Stimulated activated CD4-positive, alpha-beta T cell treated with anti-CD3 and anti-CD28 coated beads, Interleukin-15, amount 100 ng/mL, for 24 hours (primary cell): Measurements from ENCODE around the gene RBFOX2.
A peak's percentile ranks its signal among the peaks of the same experiment; 100 is the strongest.
"Not testable (repeated sequence)": the region's sequence is repeated elsewhere in the genome, so short reads cannot be mapped to it uniquely, and the experiment has no call there.

Experiments
- DNase-seq: peaks from one replicate; pipeline ENCODE4 v3.0.0-alpha.2; 2020

Gene RBFOX2

GRCh38 chr22:35728639-35729308 is 299.9 kb downstream of the RBFOX2 start:
- DNase-seq, result no peak

DNA sequence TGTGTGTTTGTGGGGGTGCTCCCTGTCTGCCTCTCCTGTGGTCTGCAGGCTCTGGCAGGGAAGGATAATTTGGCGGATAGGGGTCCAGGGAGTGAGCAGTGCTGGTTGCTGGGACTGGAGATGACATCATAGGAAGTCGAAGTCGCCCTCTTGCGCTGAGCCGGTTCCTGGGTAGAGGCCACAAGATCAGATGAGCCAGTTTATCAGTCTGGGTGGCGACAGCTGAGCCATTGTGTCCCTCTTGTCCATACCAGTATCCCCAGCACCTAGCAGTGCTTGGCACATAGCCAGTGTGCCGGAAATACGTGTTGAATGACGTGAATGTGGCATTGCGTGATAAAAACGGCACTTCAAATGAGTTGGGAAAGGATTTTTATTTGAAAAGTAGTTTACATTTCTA is 301.2 kb downstream of the RBFOX2 start:
- no peak for DNase-seq

GRCh38 chr22:35726933-35727332 is 301.7 kb downstream of the RBFOX2 start:
- DNase-seq, result no peak

- no peak for DNase-seq
These were observed 302.2 kb downstream of the RBFOX2 start for GRCh38 chr22:35726398-35726797.

DNA sequence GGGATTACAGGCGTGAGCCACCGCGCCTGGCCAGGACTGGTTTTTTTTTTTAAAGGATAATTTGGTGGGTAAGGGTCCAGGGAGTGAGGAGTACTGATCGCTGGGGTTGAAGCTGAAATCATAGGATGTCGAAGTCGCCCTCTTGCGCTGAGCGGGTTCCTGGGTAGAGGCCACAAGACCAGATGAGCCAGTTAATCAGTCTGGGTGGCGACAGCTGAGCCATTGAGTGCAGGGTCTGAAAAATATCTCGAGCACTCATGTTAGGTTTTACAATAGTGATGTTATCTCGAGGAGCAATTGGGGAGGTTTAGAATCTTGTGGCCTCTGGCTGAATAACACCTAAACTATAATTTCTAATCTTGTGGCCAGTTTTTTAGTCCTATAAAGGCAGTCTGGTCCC is 303.1 kb downstream of the RBFOX2 start:
- DNase-seq, result no peak

GRCh38 chr22:35721960-35722359 is 306.7 kb downstream of the RBFOX2 start:
- no peak for DNase-seq

GRCh38 chr22:35719212-35719875 is 309.3 kb downstream of the RBFOX2 start:
- no peak for DNase-seq

DNA sequence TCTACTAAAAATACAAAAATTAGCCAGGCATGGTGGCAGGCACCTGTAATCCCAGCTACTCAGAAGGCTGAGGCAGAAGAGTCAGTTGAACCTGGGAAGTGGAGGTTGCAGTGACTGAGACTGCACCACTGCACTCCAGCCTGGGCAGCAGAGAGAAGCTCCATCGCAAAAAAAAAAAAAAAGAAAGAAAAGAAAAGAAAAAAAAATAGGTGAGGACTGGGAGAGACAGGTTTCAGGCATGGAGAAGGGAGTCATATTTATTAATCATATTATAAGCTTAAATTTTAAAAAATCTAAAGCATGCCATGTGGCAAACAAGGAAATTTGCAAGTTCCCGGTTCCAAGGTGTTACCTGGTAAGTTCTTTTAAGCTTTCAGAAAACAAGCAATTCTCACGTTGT is 311.1 kb downstream of the RBFOX2 start, which contains the start of gene APOL5:
Gene APOL5, plus strand, starts transcription at position 301 of the 400 bp plus-strand sequence. Its CDS starts 0 bp downstream, at position 301.
- no peak for DNase-seq

DNA sequence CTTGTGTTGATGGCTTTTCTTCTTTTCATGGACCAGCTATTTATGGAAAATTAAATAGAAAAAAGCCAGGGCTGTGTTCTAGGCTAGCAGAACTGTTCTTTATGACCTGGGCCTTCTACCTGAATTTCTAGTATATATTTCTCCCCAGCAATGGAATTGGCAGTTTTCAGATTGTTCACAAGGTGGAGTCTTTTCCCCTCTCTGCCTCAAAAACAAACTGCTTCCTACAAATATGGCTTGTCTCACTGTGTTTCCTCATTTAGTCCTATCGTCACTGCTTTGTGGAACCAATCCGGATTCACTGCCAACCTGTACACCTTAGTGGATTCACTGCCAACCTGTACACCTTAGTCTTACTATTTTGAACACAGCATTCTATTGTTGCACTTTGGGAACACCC is 316.0 kb downstream of the RBFOX2 start:
- DNase-seq, result no peak

- DNase-seq, result no peak
These were observed 317.3 kb downstream of the RBFOX2 start for GRCh38 chr22:35711336-35711735.

- DNase-seq, result no peak
These were observed 319.7 kb downstream of the RBFOX2 start for GRCh38 chr22:35708917-35709316.

- DNase-seq, result no peak
These were observed 320.2 kb downstream of the RBFOX2 start for GRCh38 chr22:35708453-35708852.

DNA sequence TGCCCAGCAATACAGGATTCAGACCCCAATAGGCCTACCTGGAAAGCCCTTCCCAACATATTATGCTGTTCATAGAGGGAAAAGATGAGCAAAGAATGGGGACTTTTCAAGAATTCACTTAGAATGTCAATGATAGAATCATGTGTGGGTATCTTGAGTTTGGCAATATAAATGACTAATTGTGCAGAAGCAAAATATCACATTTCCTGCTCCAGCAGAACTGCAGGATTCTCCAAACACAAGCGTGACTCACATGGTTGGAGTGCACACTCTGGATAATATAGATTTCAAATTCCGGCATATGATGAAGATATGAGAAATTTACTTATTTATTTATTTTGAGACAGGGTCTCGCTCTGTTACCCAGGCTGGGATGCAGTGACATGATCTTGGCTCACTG is 323.5 kb downstream of the RBFOX2 start:
- DNase-seq, result no peak

DNA sequence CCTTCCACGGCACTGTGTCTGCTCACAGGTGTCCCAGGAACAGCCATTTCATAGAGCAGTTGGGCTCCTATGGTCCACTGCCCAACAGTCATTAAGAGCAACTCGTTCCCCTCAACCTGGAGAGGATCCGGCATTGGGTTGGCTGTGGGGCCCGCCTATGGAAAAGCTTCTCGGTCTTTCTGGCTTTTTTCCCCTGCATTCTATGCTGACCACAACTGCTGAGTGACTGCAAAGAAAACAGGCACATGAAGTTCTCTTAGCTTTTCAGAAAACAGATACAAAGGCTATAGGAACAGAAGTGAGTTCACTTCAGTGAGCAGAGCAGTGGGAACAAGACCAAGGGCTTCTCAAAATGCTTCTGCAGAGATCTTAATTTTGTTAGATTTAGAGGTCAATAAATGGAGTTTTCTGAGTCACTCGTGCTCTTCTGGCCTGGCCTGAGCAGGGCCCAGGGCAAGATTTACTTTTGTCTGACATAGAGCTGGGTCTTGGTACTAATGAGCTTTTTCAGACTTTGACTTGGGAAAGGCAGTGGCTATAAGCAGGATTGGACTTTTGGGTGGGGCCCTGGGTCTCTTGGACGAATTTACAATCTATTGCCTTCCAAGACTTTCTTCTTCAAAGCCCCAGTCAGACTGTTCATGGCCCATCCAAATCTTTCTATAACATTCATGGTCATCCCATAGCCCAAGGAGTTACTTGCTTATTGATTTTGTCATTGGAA is 324.6 kb downstream of the RBFOX2 start:
- DNase-seq, result no peak

- DNase-seq, result not testable (repeated sequence)
These were observed 328.8 kb downstream of the RBFOX2 start for GRCh38 chr22:35699852-35700251.

DNA sequence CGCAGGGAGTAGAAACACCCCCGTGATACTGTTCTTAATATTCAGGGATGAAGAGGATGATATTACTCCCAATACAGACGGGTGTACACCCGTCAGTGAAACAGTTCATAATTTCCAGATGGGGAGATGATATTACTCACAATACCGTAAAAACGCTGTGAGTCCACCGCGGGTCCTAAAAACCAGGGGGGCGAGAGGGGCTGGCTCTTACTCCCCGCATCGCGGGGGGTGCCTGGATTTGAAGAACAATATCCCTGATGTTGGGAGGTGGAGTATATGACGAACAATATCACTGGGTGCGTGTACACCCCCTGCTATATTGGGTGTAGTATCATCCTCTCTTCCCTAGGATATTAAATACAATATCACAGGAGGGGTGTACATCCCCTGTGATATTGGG is 331.5 kb downstream of the RBFOX2 start:
- peak; percentile 16 for DNase-seq

DNA sequence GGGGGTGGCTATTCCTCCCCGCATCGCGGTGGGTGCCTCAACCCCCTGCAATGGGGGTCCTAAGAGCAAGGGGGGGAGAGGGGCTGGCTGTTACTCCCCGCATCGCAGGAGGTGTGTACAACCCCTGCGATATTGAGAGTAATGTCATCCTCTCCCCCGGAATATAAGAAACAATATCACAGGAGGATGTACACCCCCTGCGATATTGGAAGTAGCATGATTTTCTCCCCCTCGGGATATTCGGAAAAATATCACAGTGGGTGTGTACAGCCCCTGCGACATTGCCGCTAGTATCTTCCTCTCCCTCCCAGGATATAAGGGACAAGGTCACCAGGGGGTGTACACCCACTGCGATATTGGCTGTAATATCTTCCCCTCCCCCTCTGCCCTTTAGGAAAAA is 333.4 kb downstream of the RBFOX2 start:
- DNase-seq, result no peak

DNA sequence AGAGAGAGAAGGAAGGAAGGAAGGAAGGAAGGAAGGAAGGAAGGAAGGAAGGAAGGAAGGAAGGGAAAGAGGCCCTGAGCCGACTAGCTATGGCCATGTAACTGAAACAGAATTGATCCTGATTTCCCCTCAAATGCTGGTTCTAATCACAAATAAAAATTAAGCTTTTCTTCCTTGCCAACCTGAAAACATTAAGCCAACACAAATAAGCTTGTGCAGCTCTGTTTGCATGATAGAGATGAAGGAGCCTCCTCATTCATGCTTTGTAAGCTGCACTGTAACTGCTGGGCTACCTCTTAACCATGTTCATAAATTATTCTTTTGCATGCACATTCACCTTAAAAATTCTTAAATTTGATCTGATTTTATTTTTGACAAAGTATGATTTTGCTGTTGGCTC is 338.6 kb downstream of the RBFOX2 start:
- no peak for DNase-seq

DNA sequence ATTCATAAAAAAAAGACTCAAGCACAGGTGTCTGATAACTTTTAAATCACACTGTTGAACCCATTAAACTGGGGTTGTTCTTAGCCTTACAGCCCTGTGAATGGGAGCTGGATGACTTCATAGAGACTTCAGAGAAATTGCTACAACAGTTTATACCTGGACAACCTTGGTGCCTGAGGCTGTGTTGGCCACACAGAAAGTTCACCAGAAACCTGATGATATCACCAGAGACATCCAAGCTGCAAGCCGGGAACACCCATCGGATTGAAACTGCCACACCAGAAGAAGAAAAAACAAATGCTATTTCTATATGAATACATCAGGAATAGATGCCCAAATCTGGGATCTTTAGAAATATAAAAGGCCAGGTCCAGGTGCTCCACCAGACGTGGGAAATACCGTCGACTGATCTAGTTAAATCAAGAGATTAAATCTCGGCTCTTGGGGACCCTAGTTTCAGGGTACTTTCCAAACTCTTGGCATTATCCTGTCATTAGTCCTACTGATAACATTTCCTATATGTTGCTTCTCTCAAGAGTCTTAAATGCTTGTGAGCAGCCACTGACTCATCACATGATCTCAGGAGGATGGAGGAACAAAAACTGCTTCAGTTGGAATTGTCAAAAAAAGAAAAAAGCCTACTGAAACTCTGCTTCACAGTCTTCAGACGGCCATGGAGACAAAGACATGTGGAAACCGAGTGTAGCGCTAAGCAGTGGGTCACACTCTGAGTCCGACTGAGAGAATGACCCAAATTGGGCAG is 339.5 kb downstream of the RBFOX2 start:
- DNase-seq, result no peak
